ENCODE data around the gene LTV1.
"Not testable (repeated sequence)": the region's sequence is repeated elsewhere in the genome, so short reads cannot be mapped to it uniquely, and the experiment has no call there.

LTV1 gene, protein sequence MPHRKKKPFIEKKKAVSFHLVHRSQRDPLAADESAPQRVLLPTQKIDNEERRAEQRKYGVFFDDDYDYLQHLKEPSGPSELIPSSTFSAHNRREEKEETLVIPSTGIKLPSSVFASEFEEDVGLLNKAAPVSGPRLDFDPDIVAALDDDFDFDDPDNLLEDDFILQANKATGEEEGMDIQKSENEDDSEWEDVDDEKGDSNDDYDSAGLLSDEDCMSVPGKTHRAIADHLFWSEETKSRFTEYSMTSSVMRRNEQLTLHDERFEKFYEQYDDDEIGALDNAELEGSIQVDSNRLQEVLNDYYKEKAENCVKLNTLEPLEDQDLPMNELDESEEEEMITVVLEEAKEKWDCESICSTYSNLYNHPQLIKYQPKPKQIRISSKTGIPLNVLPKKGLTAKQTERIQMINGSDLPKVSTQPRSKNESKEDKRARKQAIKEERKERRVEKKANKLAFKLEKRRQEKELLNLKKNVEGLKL

DNA sequence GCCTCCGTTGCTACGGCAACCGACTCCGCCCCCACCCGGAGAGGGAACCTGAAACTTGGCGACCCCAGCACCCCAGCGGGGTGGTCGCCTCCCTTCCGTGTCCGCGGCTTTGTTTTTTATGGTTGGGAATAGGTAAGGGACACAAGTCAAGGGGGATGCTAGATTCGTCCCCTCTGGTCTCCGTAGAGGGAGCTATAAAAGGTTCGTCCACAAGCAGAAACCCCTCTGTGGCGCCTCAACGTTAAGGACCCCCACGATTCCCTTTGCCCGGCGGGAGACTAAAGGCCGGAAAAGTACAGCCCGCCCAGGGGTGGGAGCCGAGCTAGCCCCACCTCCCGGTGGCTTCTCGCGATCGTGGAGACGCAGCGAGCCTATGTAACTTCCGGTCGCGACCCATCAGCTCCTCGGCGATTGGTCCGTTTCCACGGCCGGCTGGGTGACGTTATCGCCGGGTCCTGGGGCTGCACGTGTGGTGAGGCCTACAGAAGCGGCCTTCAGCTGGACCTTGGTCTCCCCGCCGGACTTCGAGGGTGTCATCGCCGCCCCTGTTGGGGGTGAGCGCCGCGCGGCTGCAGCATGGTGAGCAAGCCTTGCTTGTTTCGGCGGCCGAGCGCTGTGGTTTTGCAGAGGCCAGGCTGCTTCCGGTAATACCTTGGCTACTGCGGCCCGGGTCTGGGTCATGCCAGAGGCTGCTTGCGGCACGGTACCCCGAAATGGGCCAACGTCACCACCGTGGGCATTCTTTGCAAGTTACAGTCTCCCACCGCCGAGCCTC lies at the start of gene LTV1:
Gene LTV1, plus strand, starts transcription at position 437 of the 775 bp plus-strand sequence. Its CDS starts 140 bp downstream, at position 577.
- peak; percentile 86 to 88 for DNase-seq (ENCODE audit: low read depth in 2 of 2)

- not testable (repeated sequence) for DNase-seq (ENCODE audit: low read depth in 2 of 2)
These were observed 46.6 kb upstream of the LTV1 start for GRCh38 chr6:143796551-143796950.

GRCh38 chr6:143798487-143798886 lies 44.7 kb upstream of the LTV1 start:
- DNase-seq (ENCODE audit: low read depth in 2 of 2) = not testable (repeated sequence)

DNA sequence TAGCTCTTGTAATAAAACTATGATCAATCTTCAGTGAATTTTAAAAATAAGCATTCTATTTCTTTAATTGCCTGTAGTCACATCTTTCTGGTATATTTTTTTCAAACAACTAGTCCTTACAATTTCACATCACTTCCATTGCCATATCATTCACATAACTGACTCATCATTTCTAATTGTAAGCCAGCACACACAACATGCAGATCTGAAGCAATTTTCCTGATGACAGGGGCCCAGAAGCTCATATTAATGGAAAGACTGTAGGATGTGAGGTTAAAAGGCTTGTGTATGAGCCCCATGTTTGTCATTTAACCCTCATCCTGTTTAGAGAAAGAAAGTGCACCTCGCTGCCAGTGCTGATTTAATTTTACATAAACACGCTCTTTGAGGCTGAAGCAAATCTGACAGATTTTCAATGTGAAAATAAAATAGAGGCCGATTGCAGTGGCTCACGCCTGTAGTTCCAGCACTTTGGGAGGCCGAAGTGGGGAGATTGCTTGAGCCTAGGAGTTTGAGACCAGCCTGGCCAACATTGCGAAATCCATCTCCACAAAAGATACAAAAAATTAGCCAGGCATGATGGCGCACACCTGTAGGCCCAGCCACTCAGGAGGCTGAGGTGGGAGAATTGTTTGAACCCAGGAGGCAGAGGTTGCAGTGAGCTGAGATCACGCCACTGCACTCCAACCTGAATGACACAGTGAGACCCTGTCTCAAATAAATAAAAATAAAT lies 40.1 kb upstream of the LTV1 start:
- no peak for DNase-seq (ENCODE audit: low read depth in 2 of 2)

GRCh38 chr6:143803769-143804568 lies 39.2 kb upstream of the LTV1 start:
- DNase-seq (ENCODE audit: low read depth in 2 of 2) = no peak

DNA sequence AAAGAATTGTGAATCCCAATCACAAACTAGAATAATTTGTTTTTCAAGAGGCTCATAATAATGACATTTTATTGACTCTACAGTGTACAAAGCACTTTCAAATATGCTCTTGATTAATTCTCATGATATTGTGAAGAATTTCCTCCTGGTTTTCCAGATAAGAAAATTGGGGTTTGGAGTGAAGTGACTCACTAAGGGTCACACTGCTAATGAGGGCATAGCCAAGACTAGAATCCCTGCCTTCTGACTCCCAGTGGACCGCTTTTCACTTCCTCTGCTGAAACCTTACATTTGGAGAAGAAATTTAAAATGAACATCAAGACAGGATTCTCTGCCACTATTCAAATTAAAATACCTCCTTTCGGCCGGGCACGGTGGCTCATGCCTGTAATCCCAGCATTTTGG lies 38.3 kb upstream of the LTV1 start:
- no peak for DNase-seq (ENCODE audit: low read depth in 2 of 2)

DNA sequence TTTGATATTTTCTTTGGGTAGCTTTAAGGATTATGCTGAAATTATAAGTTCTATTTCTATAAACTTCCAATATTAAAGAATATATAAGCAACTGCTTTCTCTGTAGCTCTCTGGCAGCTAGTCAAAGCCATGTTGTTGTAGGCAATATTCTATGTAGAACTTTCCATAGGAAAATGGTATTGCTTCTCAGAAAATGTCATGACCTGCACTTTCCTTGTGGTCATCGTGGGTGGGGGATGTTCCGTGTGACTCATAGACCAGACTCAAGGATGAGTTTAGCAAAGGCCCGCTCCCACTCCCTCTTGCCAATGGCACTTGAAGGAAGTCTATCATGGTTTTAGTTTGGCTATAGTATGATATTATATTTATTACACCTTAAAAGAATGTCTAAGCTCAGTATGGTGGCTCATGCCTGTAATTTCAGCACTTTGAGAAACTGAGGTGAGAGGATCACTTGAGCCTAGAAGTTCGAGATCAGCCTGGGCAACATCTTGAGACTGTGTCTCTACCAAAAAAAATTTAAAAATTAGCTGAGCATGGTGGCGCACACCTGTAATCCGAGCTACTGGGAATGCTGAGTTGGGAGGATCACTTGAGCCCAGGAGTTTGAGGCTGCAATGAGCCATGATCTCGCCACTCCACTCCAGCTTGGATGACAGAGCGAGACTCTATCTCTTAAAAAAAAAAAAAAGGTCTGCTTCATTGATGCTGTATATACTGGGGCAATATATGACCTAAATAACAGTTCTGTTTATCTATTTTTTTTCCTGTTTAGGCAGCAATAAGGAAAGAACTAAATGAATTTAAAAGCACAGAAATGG lies 36.6 kb upstream of the LTV1 start:
- peak; percentile 47 to 55 for DNase-seq (ENCODE audit: low read depth in 2 of 2)

DNA sequence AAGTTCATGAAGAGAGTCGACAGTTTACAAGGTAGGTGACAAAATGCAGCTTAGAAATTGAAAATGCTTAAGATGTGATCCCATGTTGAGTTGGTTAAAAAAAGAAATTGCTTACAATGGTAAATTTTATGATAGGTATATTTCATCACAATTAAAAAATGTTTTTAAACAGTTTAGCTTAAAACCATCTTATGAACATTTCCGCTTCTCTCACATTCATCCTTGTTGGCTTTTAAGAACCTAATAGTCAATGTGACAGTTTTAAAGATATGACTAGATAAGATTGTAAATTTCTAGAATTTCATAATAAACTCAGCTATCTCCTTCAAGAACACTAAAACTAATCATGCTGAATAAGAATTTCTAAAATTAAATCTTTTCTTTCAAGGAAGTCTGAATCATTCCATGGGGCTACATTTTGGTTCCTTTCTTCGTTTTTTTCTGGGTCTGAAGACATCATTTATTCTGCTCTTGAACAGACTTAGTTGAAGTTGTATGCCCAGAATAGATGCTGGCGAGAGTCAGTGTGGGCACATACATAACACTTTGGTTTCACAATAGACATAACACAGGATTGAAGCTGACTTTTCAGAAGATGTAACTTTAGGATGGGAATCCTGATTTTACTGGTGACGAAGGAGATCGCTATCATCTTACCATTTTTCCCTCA lies 35.9 kb upstream of the LTV1 start:
- no peak for DNase-seq (ENCODE audit: low read depth in 2 of 2)

GRCh38 chr6:143810745-143811144 lies 32.4 kb upstream of the LTV1 start:
- DNase-seq (ENCODE audit: low read depth in 2 of 2) = no peak

DNA sequence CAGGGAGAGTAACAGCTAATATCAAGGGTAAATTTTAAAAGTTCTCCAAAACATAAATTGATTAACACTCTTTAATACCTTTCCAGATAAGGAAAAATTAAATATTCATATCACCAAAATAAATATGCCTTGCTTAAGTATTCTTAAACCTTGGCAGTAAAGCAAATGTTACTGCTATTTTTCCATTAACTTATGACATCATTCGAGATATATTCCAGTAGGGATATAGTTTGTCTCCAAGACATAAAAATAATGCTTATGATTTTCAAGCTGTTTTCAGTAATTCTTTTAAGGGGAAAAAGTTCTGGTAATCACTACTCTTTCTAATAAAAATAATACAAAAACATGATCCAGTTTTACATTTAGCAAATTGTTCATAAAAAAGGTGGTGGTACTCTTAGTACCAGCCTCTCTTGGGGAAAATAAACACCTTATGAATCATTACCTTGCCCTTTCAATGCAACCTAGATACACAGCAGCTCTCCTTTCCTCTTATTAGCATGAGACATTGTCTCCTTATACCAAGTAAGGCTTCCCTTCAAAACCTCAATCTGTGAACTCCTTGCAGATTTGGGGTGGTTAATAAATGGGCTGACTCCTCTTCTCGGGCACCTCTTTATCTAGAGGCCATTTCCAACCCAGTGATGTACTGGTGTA lies 31.5 kb upstream of the LTV1 start:
- DNase-seq (ENCODE audit: low read depth in 2 of 2) = no peak

- DNase-seq (ENCODE audit: low read depth in 2 of 2) = no peak
These were observed 25.5 kb upstream of the LTV1 start for GRCh38 chr6:143817621-143818020.

DNA sequence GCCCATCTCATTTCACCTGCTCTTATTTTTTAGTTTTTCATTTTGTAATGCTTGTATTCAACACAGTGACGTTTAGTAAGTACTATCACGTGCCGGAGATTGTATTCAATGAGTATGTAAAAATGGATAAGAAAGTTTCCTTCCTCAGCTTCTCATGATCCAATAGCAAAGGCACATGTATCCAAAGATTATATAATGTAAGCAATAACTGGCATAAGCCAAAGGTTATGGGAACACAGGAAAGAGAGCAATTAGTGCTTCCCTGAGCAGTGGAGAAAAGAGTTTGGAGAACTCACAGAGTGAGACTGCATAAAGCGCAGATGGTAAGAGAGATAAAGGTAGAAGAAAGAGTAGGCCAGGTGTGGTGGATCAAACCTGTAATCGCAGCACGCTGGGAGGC lies 21.8 kb upstream of the LTV1 start:
- no peak for DNase-seq (ENCODE audit: low read depth in 2 of 2)

DNA sequence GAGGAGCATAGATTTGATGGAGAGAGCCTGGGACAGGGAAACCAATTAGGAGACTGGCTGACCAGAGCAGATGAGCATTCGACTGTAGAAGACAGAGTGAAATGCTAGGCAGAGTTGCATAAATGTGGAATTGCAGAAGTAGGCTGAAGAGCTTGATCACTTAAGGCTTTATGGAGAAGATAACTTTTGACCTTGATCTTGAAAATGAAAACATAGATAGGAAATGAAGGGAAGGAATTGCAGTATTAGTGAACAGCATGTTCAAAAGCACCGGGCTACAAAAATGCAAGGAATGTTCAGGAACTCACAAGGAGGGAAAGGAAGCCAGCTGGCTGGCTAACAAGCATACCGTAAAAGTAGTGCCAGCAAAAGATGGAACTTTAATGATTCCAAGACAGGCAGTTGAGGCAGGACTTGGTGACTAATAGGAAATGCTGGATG lies 20.5 kb upstream of the LTV1 start:
- DNase-seq (ENCODE audit: low read depth in 2 of 2) = no peak

GRCh38 chr6:143823548-143823947 lies 19.6 kb upstream of the LTV1 start:
- no peak for DNase-seq (ENCODE audit: low read depth in 2 of 2)

- no peak for DNase-seq (ENCODE audit: low read depth in 2 of 2)
These were observed 14.6 kb upstream of the LTV1 start for GRCh38 chr6:143828572-143828971.

GRCh38 chr6:143836150-143836549 lies 7.0 kb upstream of the LTV1 start:
- no peak for DNase-seq (ENCODE audit: low read depth in 2 of 2)

DNA sequence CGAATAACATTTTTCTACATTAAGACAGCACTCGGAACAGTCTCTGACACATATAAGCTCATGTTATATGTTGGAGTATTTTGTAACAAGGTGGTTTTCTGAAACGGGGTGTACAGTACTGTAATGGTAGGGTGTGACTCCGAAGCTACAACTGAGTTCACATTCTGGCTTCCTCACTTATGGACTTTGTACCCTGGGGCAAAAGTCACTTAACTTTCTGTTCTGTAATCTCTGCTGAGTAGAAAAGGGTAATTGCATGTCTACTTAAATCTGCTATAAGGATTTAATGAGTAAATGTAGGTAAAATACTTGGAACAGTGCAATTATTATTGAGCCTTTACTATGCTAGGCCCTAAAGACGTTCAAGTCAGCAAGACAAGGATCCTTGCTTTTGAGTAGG lies 4.7 kb upstream of the LTV1 start:
- DNase-seq (ENCODE audit: low read depth in 2 of 2) = no peak

DNA sequence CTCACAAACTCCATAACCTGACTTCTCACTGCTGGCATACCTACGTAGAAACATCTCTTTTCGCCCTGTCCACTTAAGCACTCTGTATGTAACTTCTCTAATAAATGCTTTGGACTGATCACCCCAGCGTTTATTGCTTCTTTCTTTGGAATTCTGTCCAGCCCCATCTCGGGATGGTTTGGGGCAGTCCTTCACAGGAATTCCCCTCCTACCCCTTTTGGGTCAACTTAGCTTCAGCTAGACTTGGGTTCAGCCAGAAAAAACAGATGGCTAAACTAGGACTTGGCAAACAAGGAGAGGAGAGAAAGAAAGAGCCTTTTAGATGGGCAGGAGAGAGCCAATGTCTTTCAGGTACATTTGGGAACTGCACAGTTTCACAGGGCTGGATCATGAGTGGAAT lies 3.9 kb upstream of the LTV1 start:
- DNase-seq (ENCODE audit: low read depth in 2 of 2) = no peak

DNA sequence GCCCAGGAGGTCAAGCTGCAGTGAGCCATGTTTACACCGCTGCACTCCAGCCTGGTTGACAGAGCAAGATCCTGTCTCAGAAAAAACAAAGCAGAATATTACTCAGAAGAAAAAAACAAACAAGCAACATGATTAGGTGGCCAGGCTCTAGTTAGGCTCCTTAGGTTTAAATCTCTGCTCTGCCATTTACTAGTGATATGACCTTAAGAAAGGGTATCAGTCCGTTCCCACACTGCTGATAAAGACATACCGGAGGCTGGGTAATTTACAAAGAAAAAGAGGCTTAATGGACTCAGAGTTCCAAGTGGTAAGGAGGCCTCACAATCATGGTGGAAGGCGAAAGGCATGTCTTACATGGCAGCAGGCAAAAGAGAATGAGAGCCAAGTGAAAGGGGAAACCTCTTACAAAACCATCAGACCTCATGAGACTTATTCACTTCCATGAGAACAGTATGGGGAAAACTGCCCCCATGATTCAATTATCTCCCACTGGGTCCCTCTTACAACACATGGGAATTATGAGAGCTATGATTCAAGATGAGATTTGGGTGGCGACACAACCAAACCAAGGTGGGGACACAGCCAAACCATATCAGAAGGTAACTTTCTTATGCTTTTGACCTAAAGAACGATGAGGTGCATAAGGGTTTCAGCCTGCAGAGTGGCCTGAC lies 2.4 kb upstream of the LTV1 start:
- no peak for DNase-seq (ENCODE audit: low read depth in 2 of 2)
